ENCODE results near the gene ADAMTS17. TPM values are rescaled to one million over a fixed set of nuclear protein-coding genes. Genes with fewer than 3 reads are reported as not detected.

Gene ADAMTS17
- total RNA-seq, 1 experiment from 2014 or later: 0.15 TPM

DNA sequence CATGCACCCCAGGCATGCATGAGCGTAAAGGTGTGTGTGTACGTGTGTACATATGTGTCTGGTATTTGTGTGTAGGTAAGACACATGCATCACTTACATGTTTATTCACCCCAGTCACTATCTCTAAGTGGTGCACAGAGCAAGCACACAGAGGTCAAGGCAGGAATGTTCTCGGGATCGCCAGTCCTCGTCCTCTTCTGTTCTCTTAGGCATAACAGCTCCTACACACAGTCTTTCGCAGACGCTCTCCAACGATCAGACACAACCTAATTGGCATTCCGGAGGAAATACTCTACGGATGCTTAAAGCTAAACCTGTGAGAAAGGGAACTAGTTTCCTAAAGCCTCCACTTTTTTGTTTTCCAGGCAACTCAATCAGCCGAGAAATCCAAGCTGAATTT lies 95.9 kb downstream of the ADAMTS17 start:
- peaks cover 40% of the 10 kb centered on the region for H3K9me3 ChIP-seq (ENCODE audit: low read depth, low read length, poor library complexity, severe bottlenecking)
- no peaks in the 10 kb centered on the region for H3K4me1 ChIP-seq (ENCODE audit: insufficient read depth, low read length, poor library complexity, severe bottlenecking)
- intact Hi-C loops (cut with micrococcal nuclease; ENCODE audit: unreplicated experiment): no loop called here
- no peak overlapping the region for H3K27ac ChIP-seq (ENCODE audit: low read depth, low read length, poor library complexity, severe bottlenecking)
- no peak for DNase-seq (ENCODE audit: low spot score)
- H3K27me3 ChIP-seq (replicated peaks; ENCODE audit: insufficient read depth, low read depth, low read length, poor library complexity): no peaks in the 10 kb centered on the region
- no peak for TF ChIP-seq EZH2 (IDR thresholded peaks at IDR 0.05; ENCODE audit: borderline replicate concordance, low read depth, low read length, poor library complexity, severe bottlenecking)
- TF ChIP-seq, protein P1, sequence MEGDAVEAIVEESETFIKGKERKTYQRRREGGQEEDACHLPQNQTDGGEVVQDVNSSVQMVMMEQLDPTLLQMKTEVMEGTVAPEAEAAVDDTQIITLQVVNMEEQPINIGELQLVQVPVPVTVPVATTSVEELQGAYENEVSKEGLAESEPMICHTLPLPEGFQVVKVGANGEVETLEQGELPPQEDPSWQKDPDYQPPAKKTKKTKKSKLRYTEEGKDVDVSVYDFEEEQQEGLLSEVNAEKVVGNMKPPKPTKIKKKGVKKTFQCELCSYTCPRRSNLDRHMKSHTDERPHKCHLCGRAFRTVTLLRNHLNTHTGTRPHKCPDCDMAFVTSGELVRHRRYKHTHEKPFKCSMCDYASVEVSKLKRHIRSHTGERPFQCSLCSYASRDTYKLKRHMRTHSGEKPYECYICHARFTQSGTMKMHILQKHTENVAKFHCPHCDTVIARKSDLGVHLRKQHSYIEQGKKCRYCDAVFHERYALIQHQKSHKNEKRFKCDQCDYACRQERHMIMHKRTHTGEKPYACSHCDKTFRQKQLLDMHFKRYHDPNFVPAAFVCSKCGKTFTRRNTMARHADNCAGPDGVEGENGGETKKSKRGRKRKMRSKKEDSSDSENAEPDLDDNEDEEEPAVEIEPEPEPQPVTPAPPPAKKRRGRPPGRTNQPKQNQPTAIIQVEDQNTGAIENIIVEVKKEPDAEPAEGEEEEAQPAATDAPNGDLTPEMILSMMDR (conservative IDR thresholded peaks at IDR 0.05; ENCODE audit: low read depth, low read length): no peak
- no peaks in the 10 kb centered on the region for H3K36me3 ChIP-seq (ENCODE audit: insufficient read depth, low read length, poor library complexity, severe bottlenecking)
- POLR2A ChIA-PET (ENCODE audit: low non-redundant PET): no interaction called here
- no TSS peak for BruUV-seq (replicated peaks)
- no peak overlapping the region for H3K4me3 ChIP-seq (ENCODE audit: low read depth, low read length, poor library complexity, severe bottlenecking)
- CTCF ChIA-PET: no interaction called here

DNA sequence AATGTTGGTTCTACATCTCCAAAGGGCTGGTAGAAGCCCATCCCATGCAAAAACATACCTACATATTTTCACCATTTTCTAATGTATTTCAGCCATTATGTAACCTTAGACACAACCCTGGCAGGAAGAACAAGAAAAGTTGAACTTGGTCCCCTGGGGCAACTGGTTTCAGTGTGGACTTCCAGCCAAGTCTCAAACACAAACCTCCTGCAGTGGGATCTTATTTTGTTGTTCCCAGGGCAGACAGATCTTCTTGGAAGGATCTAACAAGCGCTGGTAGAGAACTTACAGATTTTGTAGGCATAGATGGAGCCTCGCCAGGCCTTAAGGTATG lies 96.3 kb downstream of the ADAMTS17 start:
- no TSS peak for BruUV-seq (replicated peaks)
- peaks cover 36% of the 10 kb centered on the region for H3K9me3 ChIP-seq (ENCODE audit: low read depth, low read length, poor library complexity, severe bottlenecking)
- H3K27me3 ChIP-seq (replicated peaks; ENCODE audit: insufficient read depth, low read depth, low read length, poor library complexity): no peaks in the 10 kb centered on the region
- ChIA-PET POLR2A (ENCODE audit: low non-redundant PET) (no interaction called here), CTCF (no interaction called here)
- H3K36me3 ChIP-seq (ENCODE audit: insufficient read depth, low read length, poor library complexity, severe bottlenecking): no peaks in the 10 kb centered on the region
- TF ChIP-seq, protein P1 (conservative IDR thresholded peaks at IDR 0.05; ENCODE audit: low read depth, low read length): no peak
- no peak for TF ChIP-seq EZH2 (IDR thresholded peaks at IDR 0.05; ENCODE audit: borderline replicate concordance, low read depth, low read length, poor library complexity, severe bottlenecking)
- no peaks in the 10 kb centered on the region for H3K4me1 ChIP-seq (ENCODE audit: insufficient read depth, low read length, poor library complexity, severe bottlenecking)
- no peak overlapping the region for H3K4me3 ChIP-seq (ENCODE audit: low read depth, low read length, poor library complexity, severe bottlenecking)
- H3K27ac ChIP-seq (ENCODE audit: low read depth, low read length, poor library complexity, severe bottlenecking): no peak overlapping the region
- intact Hi-C loops (cut with micrococcal nuclease; ENCODE audit: unreplicated experiment): no loop called here
- DNase-seq (ENCODE audit: low spot score): no peak

DNA sequence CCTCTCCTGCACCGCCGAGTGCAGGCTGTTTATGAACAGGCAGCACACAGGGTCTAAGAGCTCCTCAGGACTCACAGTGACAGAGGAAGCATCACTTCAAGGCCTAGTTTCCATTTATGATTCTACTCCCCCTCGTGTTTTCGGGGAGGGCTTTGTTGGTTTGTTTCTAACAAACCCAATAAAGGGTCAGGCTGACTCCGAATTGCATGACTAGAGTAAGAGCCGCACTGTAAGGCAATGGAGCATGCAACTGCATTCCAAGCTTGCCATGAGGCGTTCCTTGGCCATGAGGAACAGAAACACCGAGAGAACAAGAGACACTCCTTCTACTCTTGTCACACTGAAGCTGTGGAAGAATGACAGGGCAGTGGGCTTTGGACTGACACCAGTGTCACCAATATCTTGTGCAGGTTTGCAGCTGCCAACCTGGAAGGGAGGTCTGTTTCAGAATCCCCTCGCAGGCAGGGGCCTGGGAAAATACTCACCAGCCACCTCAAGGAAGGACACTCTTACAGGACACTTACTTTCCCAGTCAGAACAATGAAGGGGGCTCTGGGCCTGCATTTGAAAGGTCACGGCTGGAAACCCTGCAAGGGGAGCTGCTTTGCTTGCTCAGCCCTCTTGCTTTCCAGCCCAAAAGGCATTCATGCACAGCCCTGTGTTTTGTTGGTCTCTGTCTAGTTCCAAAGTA lies 96.8 kb downstream of the ADAMTS17 start:
- DNase-seq (ENCODE audit: low spot score): no peak
- Histone ChIP-seq H3K4me1 (ENCODE audit: insufficient read depth, low read length, poor library complexity, severe bottlenecking) (no peaks in the 10 kb centered on the region), H3K36me3 (ENCODE audit: insufficient read depth, low read length, poor library complexity, severe bottlenecking) (no peaks in the 10 kb centered on the region), H3K27ac (ENCODE audit: low read depth, low read length, poor library complexity, severe bottlenecking) (no peak overlapping the region), H3K9me3 (ENCODE audit: low read depth, low read length, poor library complexity, severe bottlenecking) (peaks cover 31% of the 10 kb centered on the region), H3K4me3 (ENCODE audit: low read depth, low read length, poor library complexity, severe bottlenecking) (no peak overlapping the region), H3K27me3 (replicated peaks; ENCODE audit: insufficient read depth, low read depth, low read length, poor library complexity) (no peaks in the 10 kb centered on the region)
- POLR2A ChIA-PET (ENCODE audit: low non-redundant PET): no interaction called here
- CTCF ChIA-PET: no interaction called here
- intact Hi-C loops (cut with micrococcal nuclease; ENCODE audit: unreplicated experiment): no loop called here
- no TSS peak for BruUV-seq (replicated peaks)
- TF ChIP-seq, protein P1 (conservative IDR thresholded peaks at IDR 0.05; ENCODE audit: low read depth, low read length): no peak
- TF ChIP-seq EZH2 (IDR thresholded peaks at IDR 0.05; ENCODE audit: borderline replicate concordance, low read depth, low read length, poor library complexity, severe bottlenecking): no peak
